Measurements from ENCODE around the gene PTGER2.

PTGER2 gene

GRCh38 chr14:52312931-52313355 lies 1.2 kb upstream of the PTGER2 start:
- Histone ChIP-seq H3K18ac (ENCODE audit: low read length) (no peak overlapping the region), H3K4me1 (ENCODE audit: control insufficient read depth in 2 of 2, insufficient read depth in 1 of 2, low read depth in 1 of 2, low read length in 2 of 2) (peaks cover 7% of the 10 kb centered on the region in 2 donors), H2BK5ac (ENCODE audit: low read length) (no peak overlapping the region), H3K79me1 (ENCODE audit: low read depth, low read length) (no peaks in the 10 kb centered on the region), H2BK15ac (ENCODE audit: low read length) (no peak overlapping the region), H2BK120ac (ENCODE audit: low read depth, low read length) (no peak overlapping the region), H2AK5ac (ENCODE audit: low read depth, low read length) (no peak overlapping the region), H2AFZ (ENCODE audit: low read length) (no peak overlapping the region), H3K4ac (ENCODE audit: low read length) (no peak overlapping the region), H3K4me2 (ENCODE audit: insufficient read depth, low read length, poor library complexity, severe bottlenecking) (no peak overlapping the region), H2BK12ac (ENCODE audit: low read length) (no peak overlapping the region), H4K91ac (ENCODE audit: low read depth, low read length, poor library complexity) (no peak overlapping the region), H3K14ac (ENCODE audit: low read length) (no peak overlapping the region), H3K9me3 (replicated peaks in 1 of 2; ENCODE audit: control insufficient read depth in 2 of 2, insufficient read depth in 1 of 2, low read depth in 1 of 2, low read length in 2 of 2) (peaks cover 0 to 6% of the 10 kb centered on the region in 2 donors), H3K23ac (ENCODE audit: low read depth, low read length, poor library complexity) (no peak overlapping the region), H4K8ac (ENCODE audit: low read depth, low read length) (no peak overlapping the region), H3K4me3 (ENCODE audit: low read length in 2 of 2) (no peak overlapping the region), H3K27ac (replicated peaks; ENCODE audit: low read length) (no peak overlapping the region), H3K27me3 (ENCODE audit: control insufficient read depth in 3 of 3, insufficient read depth in 3 of 3, low read depth in 1 of 3, low read length in 3 of 3) (peaks cover 9 to 92% (median 45%) of the 10 kb centered on the region in 3 experiments), H3K9ac (ENCODE audit: low read depth, low read length, poor library complexity) (no peak overlapping the region), H3K36me3 (replicated peaks in 1 of 2; ENCODE audit: control insufficient read depth in 2 of 2, insufficient read depth in 2 of 2, low read length in 2 of 2) (no peaks in the 10 kb centered on the region)
- no CpG with 5 or more reads among the region's 5 CpGs for WGBS, 2 donors (ENCODE audit: extremely low coverage in 2 of 2, insufficient read length in 2 of 2, insufficient replicate concordance in 1 of 2)
- no peak for DNase-seq (ENCODE audit: low spot score)

- H3K36me3 ChIP-seq (replicated peaks in 1 of 2; ENCODE audit: control insufficient read depth in 2 of 2, insufficient read depth in 2 of 2, low read length in 2 of 2), result no peaks in the 10 kb centered on the region
- H3K23ac ChIP-seq (ENCODE audit: low read depth, low read length, poor library complexity), result no peak overlapping the region
- DNase-seq (ENCODE audit: low spot score), result no peak
- H3K4me2 ChIP-seq (ENCODE audit: insufficient read depth, low read length, poor library complexity, severe bottlenecking), result peak overlapping the region; percentile 91
- no peak overlapping the region for H3K14ac ChIP-seq (ENCODE audit: low read length)
- WGBS, 2 donors (ENCODE audit: extremely low coverage in 2 of 2, insufficient read length in 2 of 2, insufficient replicate concordance in 1 of 2), result no CpG with 5 or more reads among the region's 10 CpGs
- peaks cover 7% of the 10 kb centered on the region in 2 donors for H3K4me1 ChIP-seq (ENCODE audit: control insufficient read depth in 2 of 2, insufficient read depth in 1 of 2, low read depth in 1 of 2, low read length in 2 of 2)
- H3K4ac ChIP-seq (ENCODE audit: low read length), result no peak overlapping the region
- no peak overlapping the region for H2BK120ac ChIP-seq (ENCODE audit: low read depth, low read length)
- no peak overlapping the region for H4K8ac ChIP-seq (ENCODE audit: low read depth, low read length)
- no peak overlapping the region for H2BK12ac ChIP-seq (ENCODE audit: low read length)
- peak overlapping the region; percentile 82 for H3K9ac ChIP-seq (ENCODE audit: low read depth, low read length, poor library complexity)
- H2AFZ ChIP-seq (ENCODE audit: low read length), result peak overlapping the region; percentile 92
- peaks cover 0 to 6% of the 10 kb centered on the region in 2 donors for H3K9me3 ChIP-seq (replicated peaks in 1 of 2; ENCODE audit: control insufficient read depth in 2 of 2, insufficient read depth in 1 of 2, low read depth in 1 of 2, low read length in 2 of 2)
- no peaks in the 10 kb centered on the region for H3K79me1 ChIP-seq (ENCODE audit: low read depth, low read length)
- no peak overlapping the region for H2BK5ac ChIP-seq (ENCODE audit: low read length)
- no peak overlapping the region for H3K18ac ChIP-seq (ENCODE audit: low read length)
- no peak overlapping the region for H2BK15ac ChIP-seq (ENCODE audit: low read length)
- H3K27ac ChIP-seq (replicated peaks; ENCODE audit: low read length), result no peak overlapping the region
- peaks cover 9 to 91% (median 45%) of the 10 kb centered on the region in 3 experiments for H3K27me3 ChIP-seq (ENCODE audit: control insufficient read depth in 3 of 3, insufficient read depth in 3 of 3, low read depth in 1 of 3, low read length in 3 of 3)
- no peak overlapping the region for H2AK5ac ChIP-seq (ENCODE audit: low read depth, low read length)
- peak overlapping the region; percentile 33 to 79 for H3K4me3 ChIP-seq (ENCODE audit: low read length in 2 of 2)
- H4K91ac ChIP-seq (ENCODE audit: low read depth, low read length, poor library complexity), result no peak overlapping the region
Observed at GRCh38 chr14:52313462-52313861, 650 bp upstream of the PTGER2 start.

- H3K4me1 ChIP-seq (ENCODE audit: control insufficient read depth in 2 of 2, insufficient read depth in 1 of 2, low read depth in 1 of 2, low read length in 2 of 2), result peaks cover 7% of the 10 kb centered on the region in 2 donors
- H3K27me3 ChIP-seq (ENCODE audit: control insufficient read depth in 3 of 3, insufficient read depth in 3 of 3, low read depth in 1 of 3, low read length in 3 of 3), result peaks cover 9 to 92% (median 45%) of the 10 kb centered on the region in 3 experiments
- WGBS, 2 donors (ENCODE audit: extremely low coverage in 2 of 2, insufficient read length in 2 of 2, insufficient replicate concordance in 1 of 2), result no CpG with 5 or more reads among the region's 63 CpGs
- H2BK15ac ChIP-seq (ENCODE audit: low read length), result no peak overlapping the region
- no peak overlapping the region for H2AK5ac ChIP-seq (ENCODE audit: low read depth, low read length)
- peaks cover 0 to 6% of the 10 kb centered on the region in 2 donors for H3K9me3 ChIP-seq (replicated peaks in 1 of 2; ENCODE audit: control insufficient read depth in 2 of 2, insufficient read depth in 1 of 2, low read depth in 1 of 2, low read length in 2 of 2)
- H3K27ac ChIP-seq (replicated peaks; ENCODE audit: low read length), result no peak overlapping the region
- peak overlapping the region; percentile 91 for H3K4me2 ChIP-seq (ENCODE audit: insufficient read depth, low read length, poor library complexity, severe bottlenecking)
- no peaks in the 10 kb centered on the region for H3K79me1 ChIP-seq (ENCODE audit: low read depth, low read length)
- H4K91ac ChIP-seq (ENCODE audit: low read depth, low read length, poor library complexity), result no peak overlapping the region
- no peak overlapping the region for H4K8ac ChIP-seq (ENCODE audit: low read depth, low read length)
- no peaks in the 10 kb centered on the region for H3K36me3 ChIP-seq (replicated peaks in 1 of 2; ENCODE audit: control insufficient read depth in 2 of 2, insufficient read depth in 2 of 2, low read length in 2 of 2)
- H3K4ac ChIP-seq (ENCODE audit: low read length), result no peak overlapping the region
- H2AFZ ChIP-seq (ENCODE audit: low read length), result peak overlapping the region; percentile 92
- peak overlapping the region; percentile 33 to 79 for H3K4me3 ChIP-seq (ENCODE audit: low read length in 2 of 2)
- DNase-seq (ENCODE audit: low spot score), result no peak
- peak overlapping the region; percentile 84 for H3K18ac ChIP-seq (ENCODE audit: low read length)
- H2BK120ac ChIP-seq (ENCODE audit: low read depth, low read length), result no peak overlapping the region
- H3K23ac ChIP-seq (ENCODE audit: low read depth, low read length, poor library complexity), result peak overlapping the region; percentile 86
- H3K9ac ChIP-seq (ENCODE audit: low read depth, low read length, poor library complexity), result peak overlapping the region; percentile 82
- H3K14ac ChIP-seq (ENCODE audit: low read length), result peak overlapping the region; percentile 71
- H2BK12ac ChIP-seq (ENCODE audit: low read length), result no peak overlapping the region
- H2BK5ac ChIP-seq (ENCODE audit: low read length), result peak overlapping the region; percentile 48
Observed at GRCh38 chr14:52314595-52315354, 663 bp downstream of the PTGER2 start.

- Histone ChIP-seq H4K8ac (ENCODE audit: low read depth, low read length) (no peak overlapping the region), H3K36me3 (replicated peaks in 1 of 2; ENCODE audit: control insufficient read depth in 2 of 2, insufficient read depth in 2 of 2, low read length in 2 of 2) (no peaks in the 10 kb centered on the region), H2AK5ac (ENCODE audit: low read depth, low read length) (no peak overlapping the region), H3K4me1 (ENCODE audit: control insufficient read depth in 2 of 2, insufficient read depth in 1 of 2, low read depth in 1 of 2, low read length in 2 of 2) (peaks cover 7% of the 10 kb centered on the region in 2 donors), H3K79me1 (ENCODE audit: low read depth, low read length) (no peaks in the 10 kb centered on the region), H3K4ac (ENCODE audit: low read length) (no peak overlapping the region), H3K9me3 (replicated peaks in 1 of 2; ENCODE audit: control insufficient read depth in 2 of 2, insufficient read depth in 1 of 2, low read depth in 1 of 2, low read length in 2 of 2) (peaks cover 0 to 6% of the 10 kb centered on the region in 2 donors), H3K14ac (ENCODE audit: low read length) (no peak overlapping the region), H4K91ac (ENCODE audit: low read depth, low read length, poor library complexity) (no peak overlapping the region), H3K27ac (replicated peaks; ENCODE audit: low read length) (no peak overlapping the region), H2BK5ac (ENCODE audit: low read length) (no peak overlapping the region), H2AFZ (ENCODE audit: low read length) (peak overlapping the region; percentile 92), H3K4me3 (ENCODE audit: low read length in 2 of 2) (peak overlapping the region in 1 of 2 donors; percentile 79), H2BK15ac (ENCODE audit: low read length) (no peak overlapping the region), H3K23ac (ENCODE audit: low read depth, low read length, poor library complexity) (no peak overlapping the region), H2BK120ac (ENCODE audit: low read depth, low read length) (no peak overlapping the region), H3K9ac (ENCODE audit: low read depth, low read length, poor library complexity) (no peak overlapping the region), H3K27me3 (ENCODE audit: control insufficient read depth in 3 of 3, insufficient read depth in 3 of 3, low read depth in 1 of 3, low read length in 3 of 3) (peaks cover 9 to 91% (median 45%) of the 10 kb centered on the region in 3 experiments), H2BK12ac (ENCODE audit: low read length) (no peak overlapping the region), H3K4me2 (ENCODE audit: insufficient read depth, low read length, poor library complexity, severe bottlenecking) (peak overlapping the region; percentile 91), H3K18ac (ENCODE audit: low read length) (no peak overlapping the region)
- DNase-seq (ENCODE audit: low spot score), result no peak
- no CpG with 5 or more reads among the region's 11 CpGs for WGBS, 2 donors (ENCODE audit: extremely low coverage in 2 of 2, insufficient read length in 2 of 2, insufficient replicate concordance in 1 of 2)
Observed at GRCh38 chr14:52315355-52315718, 1.2 kb downstream of the PTGER2 start.
